HEK293 (cell line): ENCODE measurements around the gene SKOR1.
A peak's percentile ranks its signal among the peaks of the same experiment; 100 is the strongest.

Experiments used
- CTCF ChIA-PET: fragments of 350-600 bp; formaldehyde crosslinking; extraction: SDS; loops from one replicate; lab custom pipeline; 2021; ENCODE audit warnings: antibody characterized with exemption; lab: Yijun Ruan, JAX
- POLR2A ChIA-PET: fragments of 300-600 bp; formaldehyde crosslinking; extraction: SDS; loops from one replicate; lab custom pipeline; 2020; ENCODE audit warnings: antibody characterized with exemption, inconsistent platforms; lab: Yijun Ruan, JAX
- H3K27ac ChIP-seq: fragments of 200-500 bp; sonication (Bioruptor generic); 2 replicates; pipeline ENCODE4 v1.5.1; 2014; ENCODE audit warnings: low read depth, low read length, control low read depth, inconsistent platforms; ENCODE audit errors: extremely low read depth
- H3K36me3 ChIP-seq, 2 experiments: fragments of 200-500 bp in 1 of 2; sonication (Bioruptor generic) in 1 of 2; 1 replicate in 1 of 2; 2 replicates in 1 of 2; pipeline ENCODE4 v1.5.1; 2014 to 2017; ENCODE audit warnings: inconsistent platforms in 2 of 2, low read length in 2 of 2; ENCODE audit not compliant: control insufficient read depth in 2 of 2, insufficient read depth in 1 of 2
- H3K4me1 ChIP-seq: fragments of 200-500 bp; sonication (Bioruptor generic); 2 replicates; pipeline ENCODE4 v1.5.1; 2014; ENCODE audit warnings: mild to moderate bottlenecking, low read length, inconsistent platforms; ENCODE audit not compliant: control insufficient read depth, insufficient read depth
- H3K4me3 ChIP-seq: 2 replicates; pipeline ENCODE4 v1.5.1; 2011; ENCODE audit warnings: low read depth, mild to moderate bottlenecking, control low read depth, low read length, moderate library complexity
- H3K9me3 ChIP-seq: fragments of 200-500 bp; sonication (Bioruptor generic); 2 replicates; pipeline ENCODE4 v1.5.1; 2014; ENCODE audit warnings: low read depth, low read length, inconsistent platforms; ENCODE audit not compliant: control insufficient read depth, insufficient read depth
- BCL11B ChIP-seq: fragments of 450-650 bp; formaldehyde crosslinking; IDR thresholded peaks from 2 replicates; pipeline ENCODE4 v1.5.1; 2016; ENCODE audit warnings: low read depth, missing biosample characterization, missing genetic modification characterization
- GLIS2 ChIP-seq: fragments of 450-650 bp; formaldehyde crosslinking; IDR thresholded peaks from 2 replicates; pipeline ENCODE4 v1.5.1; 2016; ENCODE audit warnings: missing biosample characterization, missing genetic modification characterization
- KLF7 ChIP-seq: fragments of 450-650 bp; formaldehyde crosslinking; IDR thresholded peaks from 2 replicates; pipeline ENCODE4 v1.5.1; 2016; ENCODE audit warnings: missing biosample characterization, missing genetic modification characterization, borderline replicate concordance
- RBAK ChIP-seq: fragments of 450-650 bp; formaldehyde crosslinking; IDR thresholded peaks from 2 replicates; pipeline ENCODE4 v1.5.1; 2016; ENCODE audit warnings: missing biosample characterization, missing genetic modification characterization
- SP7 ChIP-seq: fragments of 450-650 bp; formaldehyde crosslinking; IDR thresholded peaks from 2 replicates; pipeline ENCODE4 v1.5.1; 2016; ENCODE audit warnings: missing biosample characterization, missing genetic modification characterization
- WT1 ChIP-seq: fragments of 450-650 bp; formaldehyde crosslinking; IDR thresholded peaks from 2 replicates; pipeline ENCODE4 v1.5.1; 2016; ENCODE audit warnings: missing biosample characterization, missing genetic modification characterization
- YY1 ChIP-seq: fragments of 450-650 bp; formaldehyde crosslinking; IDR thresholded peaks from 2 replicates; pipeline ENCODE4 v1.5.1; 2018; ENCODE audit warnings: missing biosample characterization, missing genetic modification characterization
- ZBTB1 ChIP-seq: fragments of 450-650 bp; formaldehyde crosslinking; IDR thresholded peaks from 2 replicates; pipeline ENCODE4 v1.5.1; 2016; ENCODE audit warnings: missing biosample characterization, missing genetic modification characterization
- ZNF140 ChIP-seq: fragments of 450-650 bp; formaldehyde crosslinking; IDR thresholded peaks from 2 replicates; pipeline ENCODE4 v1.5.1; 2016; ENCODE audit warnings: missing biosample characterization, missing genetic modification characterization
- ZNF16 ChIP-seq: fragments of 450-650 bp; formaldehyde crosslinking; IDR thresholded peaks from 2 replicates; pipeline ENCODE4 v1.5.1; 2016; ENCODE audit warnings: low read depth, missing biosample characterization, missing genetic modification characterization
- ZNF169 ChIP-seq: fragments of 450-650 bp; formaldehyde crosslinking; IDR thresholded peaks from 2 replicates; pipeline ENCODE4 v1.5.1; 2016; ENCODE audit warnings: missing biosample characterization, missing genetic modification characterization
- ZNF214 ChIP-seq: fragments of 450-650 bp; formaldehyde crosslinking; IDR thresholded peaks from 2 replicates; pipeline ENCODE4 v1.5.1; 2017; ENCODE audit warnings: missing biosample characterization, mild to moderate bottlenecking, missing genetic modification characterization, borderline replicate concordance
- ZNF26 ChIP-seq: fragments of 450-650 bp; formaldehyde crosslinking; IDR thresholded peaks from 2 replicates; pipeline ENCODE4 v1.5.1; 2016; ENCODE audit warnings: missing biosample characterization, missing genetic modification characterization
- ZNF335 ChIP-seq: fragments of 450-650 bp; formaldehyde crosslinking; conservative IDR thresholded peaks from 2 replicates; pipeline ENCODE4 v1.5.1; 2016; ENCODE audit warnings: missing biosample characterization, missing genetic modification characterization
- ZNF391 ChIP-seq: fragments of 450-650 bp; formaldehyde crosslinking; IDR thresholded peaks from 2 replicates; pipeline ENCODE4 v1.5.1; 2016; ENCODE audit warnings: low read depth, missing biosample characterization, missing genetic modification characterization, borderline replicate concordance
- ZNF426 ChIP-seq: fragments of 450-650 bp; formaldehyde crosslinking; IDR thresholded peaks from 2 replicates; pipeline ENCODE4 v1.5.1; 2017; ENCODE audit warnings: missing biosample characterization, missing genetic modification characterization, mild to moderate bottlenecking, inconsistent platforms, moderate library complexity
- ZNF600 ChIP-seq: fragments of 450-650 bp; formaldehyde crosslinking; IDR thresholded peaks from 2 replicates; pipeline ENCODE4 v1.5.1; 2016; ENCODE audit warnings: missing biosample characterization, missing genetic modification characterization
- ZNF658 ChIP-seq: fragments of 450-650 bp; formaldehyde crosslinking; IDR thresholded peaks from 2 replicates; pipeline ENCODE4; 2016; ENCODE audit warnings: missing biosample characterization, missing genetic modification characterization
- ZNF660 ChIP-seq: fragments of 450-650 bp; IDR thresholded peaks from 2 replicates; pipeline ENCODE4 v1.5.1; 2018; ENCODE audit warnings: missing biosample characterization, mild to moderate bottlenecking, missing genetic modification characterization
- TF ChIP-seq, protein P1 (sequence below): fragments of 450-650 bp; formaldehyde crosslinking; IDR thresholded peaks from 2 replicates; pipeline ENCODE4 v1.5.1; 2016; ENCODE audit warnings: missing biosample characterization, missing genetic modification characterization
- TF ChIP-seq, protein P2 (sequence below): fragments of 450-650 bp; formaldehyde crosslinking; IDR thresholded peaks from 2 replicates; pipeline ENCODE4 v1.5.1; 2016; ENCODE audit warnings: missing biosample characterization, missing genetic modification characterization
- TF ChIP-seq, protein P3 (sequence below): fragments of 450-650 bp; formaldehyde crosslinking; IDR thresholded peaks from 2 replicates; pipeline ENCODE4 v1.5.1; 2016; ENCODE audit warnings: missing biosample characterization, missing genetic modification characterization
- TF ChIP-seq, protein P4 (sequence below): fragments of 450-650 bp; formaldehyde crosslinking; IDR thresholded peaks from 2 replicates; pipeline ENCODE4 v1.5.1; 2016; ENCODE audit warnings: missing biosample characterization, missing genetic modification characterization

SKOR1 gene

DNA sequence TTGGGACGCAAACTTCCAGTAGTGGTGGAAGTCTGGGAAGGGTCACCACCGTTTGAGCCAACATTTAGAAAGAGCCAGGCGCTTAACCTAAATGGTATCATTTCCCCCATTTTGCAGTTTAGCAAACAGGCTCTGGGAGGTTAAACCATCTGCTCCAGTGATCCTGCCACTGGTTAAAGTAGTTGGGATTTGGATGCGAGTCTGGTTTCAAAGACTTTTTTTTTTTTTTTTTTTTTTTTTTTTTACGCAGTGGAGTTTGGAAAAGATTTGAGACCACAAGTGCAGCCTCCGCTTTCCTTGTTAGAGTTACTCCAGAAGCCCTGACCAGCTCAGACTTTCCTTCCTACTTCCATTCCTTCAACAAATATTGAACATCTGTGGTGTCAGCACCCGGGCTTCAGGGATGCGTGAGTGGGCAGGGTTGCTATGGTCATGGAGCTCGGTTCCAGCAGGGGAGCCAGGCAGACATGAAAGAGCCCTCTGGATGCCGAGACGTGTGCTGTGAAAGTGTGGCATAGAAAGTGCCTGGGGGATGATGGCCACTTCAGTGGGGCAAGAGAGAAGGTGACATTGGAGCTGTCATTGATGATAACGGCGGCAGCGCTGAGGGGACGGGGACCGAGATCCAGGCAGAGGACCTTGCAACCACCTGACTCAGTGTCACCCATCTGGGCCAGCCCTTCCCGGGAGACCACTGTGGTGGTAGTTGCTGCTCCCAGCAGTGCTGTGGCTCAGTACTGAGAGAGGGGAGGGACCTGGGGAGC, 15.6 kb downstream of the SKOR1 start (continued):
- TF ChIP-seq ZNF26 (no peak), GLIS2 (tag by site-specific recombination) (peak; percentile 90), ZNF660 (tag by site-specific recombination) (0 out of 2 replicates have a peak, but pooled peaks have one; percentile 10), ZNF600 (tag by site-specific recombination) (peak; percentile 89), BCL11B (tag by site-specific recombination) (no peak; the same call in 1 of the 2 replicates), SP7 (tag by site-specific recombination) (0 out of 2 replicates have a peak, but pooled peaks have one; percentile 18), ZNF335 (tag by site-specific recombination) (peak; percentile 93), ZNF391 (tag by site-specific recombination) (0 out of 2 replicates have a peak, but pooled peaks have one; percentile 18), KLF7 (tag by site-specific recombination) (no peak), YY1 (tag by site-specific recombination) (peak; percentile 29; the same call in 1 of the 2 replicates)
- TF ChIP-seq, protein P1, sequence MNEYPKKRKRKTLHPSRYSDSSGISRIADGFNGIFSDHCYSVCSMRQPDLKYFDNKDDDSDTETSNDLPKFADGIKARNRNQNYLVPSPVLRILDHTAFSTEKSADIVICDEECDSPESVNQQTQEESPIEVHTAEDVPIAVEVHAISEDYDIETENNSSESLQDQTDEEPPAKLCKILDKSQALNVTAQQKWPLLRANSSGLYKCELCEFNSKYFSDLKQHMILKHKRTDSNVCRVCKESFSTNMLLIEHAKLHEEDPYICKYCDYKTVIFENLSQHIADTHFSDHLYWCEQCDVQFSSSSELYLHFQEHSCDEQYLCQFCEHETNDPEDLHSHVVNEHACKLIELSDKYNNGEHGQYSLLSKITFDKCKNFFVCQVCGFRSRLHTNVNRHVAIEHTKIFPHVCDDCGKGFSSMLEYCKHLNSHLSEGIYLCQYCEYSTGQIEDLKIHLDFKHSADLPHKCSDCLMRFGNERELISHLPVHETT (tag by site-specific recombination), result no peak

DNA sequence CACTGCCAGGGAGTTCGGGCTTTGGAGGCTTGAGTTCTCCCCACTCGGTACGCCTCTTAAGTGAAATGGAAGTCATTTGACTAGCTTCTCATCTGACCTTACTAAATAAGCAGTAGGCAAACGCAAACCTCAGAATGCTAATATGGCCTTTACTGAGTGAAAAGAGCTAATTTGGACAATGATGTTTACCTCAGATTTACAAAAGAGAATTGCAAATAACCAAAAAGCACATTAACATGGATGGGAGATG, 16.1 kb downstream of the SKOR1 start:
- no peaks in the 10 kb centered on the region for H3K4me1 ChIP-seq
- H3K27ac ChIP-seq, result no peak overlapping the region
- CTCF ChIA-PET, result interaction anchor here (0.6 to 1.1 kb wide), 2 partner anchors 21 to 83 kb away, joined by 3 to 4 read pairs; no protein-coding TSS in a partner anchor
- H3K9me3 ChIP-seq, result no peaks in the 10 kb centered on the region
- no peaks in the 10 kb centered on the region for H3K36me3 ChIP-seq
- POLR2A ChIA-PET, result interaction anchor here (0.6 to 1.5 kb wide), 4 partner anchors 212 to 886 kb away, joined by 3 to 7 read pairs (median 6); partner anchors contain the start of gene CLN6
- H3K4me3 ChIP-seq, result no peak overlapping the region
- TF ChIP-seq ZNF426 (tag by site-specific recombination) (no peak), SP7 (tag by site-specific recombination) (no peak), ZNF16 (tag by site-specific recombination) (0 out of 2 replicates have a peak, but pooled peaks have one; percentile 7), ZNF214 (no peak), ZBTB1 (tag by site-specific recombination) (no peak), RBAK (tag by site-specific recombination) (no peak), ZNF169 (tag by site-specific recombination) (no peak), WT1 (no peak), ZNF140 (tag by site-specific recombination) (no peak), ZNF658 (no peak)
- TF ChIP-seq, protein P2, sequence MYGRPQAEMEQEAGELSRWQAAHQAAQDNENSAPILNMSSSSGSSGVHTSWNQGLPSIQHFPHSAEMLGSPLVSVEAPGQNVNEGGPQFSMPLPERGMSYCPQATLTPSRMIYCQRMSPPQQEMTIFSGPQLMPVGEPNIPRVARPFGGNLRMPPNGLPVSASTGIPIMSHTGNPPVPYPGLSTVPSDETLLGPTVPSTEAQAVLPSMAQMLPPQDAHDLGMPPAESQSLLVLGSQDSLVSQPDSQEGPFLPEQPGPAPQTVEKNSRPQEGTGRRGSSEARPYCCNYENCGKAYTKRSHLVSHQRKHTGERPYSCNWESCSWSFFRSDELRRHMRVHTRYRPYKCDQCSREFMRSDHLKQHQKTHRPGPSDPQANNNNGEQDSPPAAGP (tag by site-specific recombination), result 0 out of 2 replicates have a peak, but pooled peaks have one; percentile 3
- TF ChIP-seq, protein P3, sequence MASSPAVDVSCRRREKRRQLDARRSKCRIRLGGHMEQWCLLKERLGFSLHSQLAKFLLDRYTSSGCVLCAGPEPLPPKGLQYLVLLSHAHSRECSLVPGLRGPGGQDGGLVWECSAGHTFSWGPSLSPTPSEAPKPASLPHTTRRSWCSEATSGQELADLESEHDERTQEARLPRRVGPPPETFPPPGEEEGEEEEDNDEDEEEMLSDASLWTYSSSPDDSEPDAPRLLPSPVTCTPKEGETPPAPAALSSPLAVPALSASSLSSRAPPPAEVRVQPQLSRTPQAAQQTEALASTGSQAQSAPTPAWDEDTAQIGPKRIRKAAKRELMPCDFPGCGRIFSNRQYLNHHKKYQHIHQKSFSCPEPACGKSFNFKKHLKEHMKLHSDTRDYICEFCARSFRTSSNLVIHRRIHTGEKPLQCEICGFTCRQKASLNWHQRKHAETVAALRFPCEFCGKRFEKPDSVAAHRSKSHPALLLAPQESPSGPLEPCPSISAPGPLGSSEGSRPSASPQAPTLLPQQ (tag by site-specific recombination), result no peak
- TF ChIP-seq, protein P4, sequence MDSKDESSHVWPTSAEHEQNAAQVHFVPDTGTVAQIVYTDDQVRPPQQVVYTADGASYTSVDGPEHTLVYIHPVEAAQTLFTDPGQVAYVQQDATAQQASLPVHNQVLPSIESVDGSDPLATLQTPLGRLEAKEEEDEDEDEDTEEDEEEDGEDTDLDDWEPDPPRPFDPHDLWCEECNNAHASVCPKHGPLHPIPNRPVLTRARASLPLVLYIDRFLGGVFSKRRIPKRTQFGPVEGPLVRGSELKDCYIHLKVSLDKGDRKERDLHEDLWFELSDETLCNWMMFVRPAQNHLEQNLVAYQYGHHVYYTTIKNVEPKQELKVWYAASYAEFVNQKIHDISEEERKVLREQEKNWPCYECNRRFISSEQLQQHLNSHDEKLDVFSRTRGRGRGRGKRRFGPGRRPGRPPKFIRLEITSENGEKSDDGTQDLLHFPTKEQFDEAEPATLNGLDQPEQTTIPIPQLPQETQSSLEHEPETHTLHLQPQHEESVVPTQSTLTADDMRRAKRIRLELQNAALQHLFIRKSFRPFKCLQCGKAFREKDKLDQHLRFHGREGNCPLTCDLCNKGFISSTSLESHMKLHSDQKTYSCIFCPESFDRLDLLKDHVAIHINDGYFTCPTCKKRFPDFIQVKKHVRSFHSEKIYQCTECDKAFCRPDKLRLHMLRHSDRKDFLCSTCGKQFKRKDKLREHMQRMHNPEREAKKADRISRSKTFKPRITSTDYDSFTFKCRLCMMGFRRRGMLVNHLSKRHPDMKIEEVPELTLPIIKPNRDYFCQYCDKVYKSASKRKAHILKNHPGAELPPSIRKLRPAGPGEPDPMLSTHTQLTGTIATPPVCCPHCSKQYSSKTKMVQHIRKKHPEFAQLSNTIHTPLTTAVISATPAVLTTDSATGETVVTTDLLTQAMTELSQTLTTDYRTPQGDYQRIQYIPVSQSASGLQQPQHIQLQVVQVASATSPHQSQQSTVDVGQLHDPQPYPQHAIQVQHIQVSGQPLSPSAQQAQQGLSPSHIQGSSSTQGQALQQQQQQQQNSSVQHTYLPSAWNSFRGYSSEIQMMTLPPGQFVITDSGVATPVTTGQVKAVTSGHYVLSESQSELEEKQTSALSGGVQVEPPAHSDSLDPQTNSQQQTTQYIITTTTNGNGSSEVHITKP (tag by site-specific recombination), result no peak
